NOMO-1 treated with dmso at 0.1 percent for 144 hours (cell line): ENCODE measurements around the gene MT1H.

Source experiments
- DNase-seq: peaks from one replicate; lab custom pipeline; 2025; ENCODE audit not compliant: unreplicated experiment; lab: John Stamatoyannopoulos, UW

Gene MT1H

GRCh38 chr16:56684256-56684925 lies 14.8 kb downstream of the MT1H start:
- no peak for DNase-seq

DNA sequence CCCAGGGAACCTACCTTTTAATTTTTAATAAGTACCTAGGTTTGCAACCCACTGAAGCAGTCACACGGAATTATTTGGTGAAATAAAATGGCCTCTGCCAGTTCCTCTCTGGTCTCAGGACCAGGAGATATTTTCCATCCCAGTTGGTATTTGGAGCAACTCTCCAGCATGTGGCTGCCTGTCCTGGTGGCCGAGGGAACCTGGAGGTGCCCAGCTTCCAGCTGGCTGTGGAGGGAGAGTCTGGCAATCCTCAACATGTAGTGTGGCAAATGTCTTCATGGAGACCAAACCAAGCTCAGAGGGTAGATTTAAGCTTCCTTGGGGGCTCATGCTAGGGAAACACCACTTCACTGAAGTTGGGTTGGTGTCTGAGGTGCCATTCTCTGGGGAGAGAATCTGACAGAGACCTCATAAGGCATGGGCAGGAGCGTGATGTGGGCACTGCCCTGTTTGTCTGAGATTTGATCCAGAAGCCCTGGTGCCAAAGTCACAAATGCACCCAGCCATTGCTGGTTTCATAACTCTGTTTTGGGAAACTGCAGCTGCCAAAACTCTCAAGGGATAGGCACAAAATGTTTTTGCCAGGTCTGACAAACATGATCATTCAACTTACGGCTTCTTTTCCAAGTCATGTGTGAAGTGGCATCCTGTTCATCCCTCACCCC lies 15.4 kb downstream of the MT1H start:
- DNase-seq: no peak

DNA sequence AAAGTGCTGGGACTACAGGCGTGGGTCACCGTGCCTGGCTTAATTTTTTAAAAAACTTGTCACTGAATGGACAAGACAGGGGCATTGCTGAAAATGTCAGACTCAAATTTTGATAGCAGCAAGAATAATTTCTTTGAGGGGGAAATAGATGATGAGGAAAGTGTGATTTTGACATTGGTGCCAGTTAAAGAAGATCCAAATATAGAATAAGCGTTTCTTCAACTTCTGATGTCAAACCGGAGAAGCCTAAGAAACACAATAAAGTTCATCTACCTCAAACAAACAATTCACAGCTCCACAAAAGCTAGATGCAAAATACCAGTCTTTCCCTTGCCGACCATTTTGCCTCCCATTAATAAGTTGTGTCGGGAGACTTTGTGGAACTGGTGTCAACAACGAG lies 17.1 kb downstream of the MT1H start:
- no peak for DNase-seq

DNA sequence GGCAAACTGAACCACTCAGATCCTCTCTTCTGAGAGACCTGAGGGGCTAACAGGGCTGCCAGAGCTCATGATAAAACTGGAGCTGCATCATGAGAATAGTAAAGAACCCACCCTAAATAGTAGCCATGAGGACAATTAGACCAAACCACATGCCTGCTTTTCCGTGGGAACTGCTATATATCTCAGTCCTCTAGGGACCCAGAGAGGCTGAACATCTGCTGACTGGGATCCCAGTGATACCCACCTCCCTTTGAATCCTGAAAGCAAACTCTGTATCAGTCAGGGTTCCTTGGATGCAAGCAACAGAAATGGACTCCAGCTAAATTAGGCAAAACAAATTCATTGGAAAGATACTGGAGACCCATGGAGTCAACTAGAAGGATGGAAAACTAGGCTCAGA lies 19.1 kb downstream of the MT1H start:
- no peak for DNase-seq

DNA sequence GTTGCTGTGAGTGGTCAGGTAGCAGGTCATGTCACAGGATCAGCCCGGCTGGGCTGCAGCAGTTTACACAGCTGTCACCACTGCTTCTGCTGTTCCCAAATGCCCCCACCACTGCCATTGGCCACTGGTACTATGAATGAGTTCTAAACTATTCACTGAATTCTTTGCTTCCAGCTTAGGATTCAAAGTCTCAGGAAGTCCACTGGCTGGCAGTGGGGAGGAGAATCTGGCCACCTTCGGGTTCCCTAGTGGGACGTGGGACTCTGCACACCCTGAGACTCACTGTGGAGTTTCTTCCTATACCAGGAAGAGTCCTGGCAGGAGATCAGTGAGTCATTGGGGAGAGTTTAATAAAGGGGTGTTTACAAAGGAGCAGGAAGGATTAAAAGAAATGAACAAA lies 19.6 kb downstream of the MT1H start:
- DNase-seq: no peak

DNA sequence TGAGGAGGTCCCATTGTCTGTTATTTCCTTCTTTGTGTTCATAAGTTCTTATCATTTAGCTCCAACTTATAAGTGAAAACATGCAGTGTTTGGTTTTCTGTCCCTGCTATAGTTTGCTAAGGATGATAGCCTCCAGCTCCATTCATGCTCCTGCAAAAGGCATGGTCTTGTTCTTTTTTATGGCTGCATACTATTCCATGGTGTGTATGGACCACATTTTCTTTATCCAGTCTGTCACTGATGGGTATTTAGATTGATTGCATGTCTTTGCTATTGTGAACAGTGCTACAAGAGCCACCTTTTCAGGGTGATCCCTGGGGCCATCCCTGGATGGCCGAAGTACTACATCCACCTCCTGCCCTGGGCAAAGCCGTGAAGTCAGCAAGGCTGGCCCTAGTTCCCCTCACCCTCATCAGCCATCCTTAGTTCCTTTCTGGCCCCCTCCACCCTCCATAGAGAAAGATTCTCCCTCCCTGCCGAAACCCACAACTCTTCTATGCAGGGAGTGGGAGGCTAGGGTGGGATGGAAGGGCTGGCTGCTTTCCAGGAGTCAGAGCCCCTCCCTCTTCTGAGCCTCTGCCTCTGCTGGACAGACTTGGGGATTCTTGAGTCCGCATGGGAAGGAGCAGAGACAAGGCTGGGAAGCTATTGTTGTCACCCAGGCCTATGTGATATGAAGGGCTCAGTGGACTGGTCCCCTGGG lies 21.0 kb downstream of the MT1H start:
- DNase-seq: no peak

DNA sequence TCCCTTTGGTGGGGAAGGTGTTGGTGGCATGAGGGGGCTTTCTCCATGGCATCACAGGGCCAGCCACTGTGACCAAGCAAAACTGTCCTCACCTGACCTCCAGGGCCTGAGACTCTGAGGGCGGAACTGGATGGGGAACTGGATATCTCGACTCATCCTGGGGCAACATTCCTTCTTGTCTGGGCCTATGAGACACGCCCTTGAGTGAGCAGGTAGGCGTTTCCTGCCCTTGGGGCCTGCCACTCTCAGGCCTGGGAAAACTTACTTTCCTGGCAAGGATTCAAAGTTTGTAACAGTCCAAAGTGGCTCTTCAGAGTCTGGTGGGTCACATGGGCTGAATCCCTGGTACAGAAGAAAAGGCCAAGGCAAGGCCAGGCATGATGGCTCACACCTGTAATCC lies 22.3 kb downstream of the MT1H start:
- no peak for DNase-seq

DNA sequence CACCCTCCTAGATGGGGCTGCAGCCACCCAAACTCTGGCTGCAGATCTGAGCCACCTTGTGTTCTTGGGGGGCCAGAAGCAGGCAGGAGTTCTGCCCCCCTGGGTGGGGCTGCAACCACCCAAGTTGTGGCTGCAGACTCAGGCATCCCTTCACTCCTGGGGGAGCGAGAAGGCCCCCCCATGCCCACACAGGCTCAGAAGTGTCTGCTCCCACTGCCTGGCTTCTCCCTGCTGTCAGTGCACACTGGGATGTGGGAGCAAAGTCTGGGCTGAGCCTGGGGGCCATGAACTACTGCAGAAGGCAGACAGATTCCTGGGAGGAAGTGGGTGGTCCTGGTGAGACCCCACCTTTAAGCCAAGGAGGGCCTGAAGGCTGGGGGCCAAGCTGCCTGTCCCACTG lies 25.6 kb downstream of the MT1H start:
- no peak for DNase-seq

DNA sequence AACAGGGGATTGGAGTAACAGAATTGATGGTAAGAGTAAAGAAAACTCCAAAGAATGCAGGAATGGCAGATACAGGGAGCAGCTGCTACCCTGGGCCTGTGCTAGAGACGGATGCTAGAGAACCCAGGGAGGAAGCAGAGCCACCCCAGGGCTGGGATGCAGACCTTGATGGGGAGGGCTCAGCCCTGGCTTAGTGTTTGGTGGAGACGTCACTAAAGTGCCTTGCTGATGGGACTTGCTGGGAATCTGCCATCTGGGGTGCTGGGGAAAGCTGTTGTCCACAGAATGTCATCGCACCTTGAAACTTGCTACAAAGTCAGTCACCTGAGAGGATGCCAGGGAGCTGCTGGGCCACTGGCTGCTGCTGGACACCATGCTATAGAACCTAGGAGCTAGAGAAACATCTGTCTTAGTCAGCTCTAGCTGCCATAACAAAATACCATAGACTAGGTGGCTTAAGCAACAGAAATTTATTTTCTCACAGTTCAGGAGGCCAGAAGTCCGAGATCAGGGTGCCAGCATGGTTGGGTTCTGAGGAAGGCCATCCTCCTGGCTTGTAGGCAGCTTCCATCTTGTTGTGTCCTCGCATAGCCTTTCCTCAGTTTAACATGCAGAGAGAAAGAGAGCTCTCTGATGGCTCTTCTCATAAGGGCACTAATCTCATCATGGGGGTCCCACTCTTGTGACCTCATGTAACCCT lies 28.0 kb downstream of the MT1H start:
- DNase-seq: no peak

DNA sequence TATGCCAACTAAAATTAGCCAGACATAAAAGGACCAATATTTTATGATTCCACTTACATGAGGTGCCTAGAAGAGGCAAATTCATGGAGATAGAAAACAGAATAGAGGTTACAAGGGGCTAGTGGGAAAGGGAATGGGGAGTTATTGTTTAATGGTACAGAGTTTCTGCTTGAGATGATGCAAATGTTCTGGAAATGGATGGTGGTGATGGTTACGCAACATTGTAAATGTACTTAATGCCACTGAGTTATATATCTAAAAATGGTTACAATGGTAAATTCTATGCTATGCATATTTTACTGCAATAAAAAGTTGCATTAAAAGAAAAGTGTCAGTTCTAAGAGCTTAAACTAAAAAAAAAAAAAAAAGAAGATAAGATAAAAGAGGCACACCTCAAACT lies 30.6 kb downstream of the MT1H start:
- DNase-seq: no peak

DNA sequence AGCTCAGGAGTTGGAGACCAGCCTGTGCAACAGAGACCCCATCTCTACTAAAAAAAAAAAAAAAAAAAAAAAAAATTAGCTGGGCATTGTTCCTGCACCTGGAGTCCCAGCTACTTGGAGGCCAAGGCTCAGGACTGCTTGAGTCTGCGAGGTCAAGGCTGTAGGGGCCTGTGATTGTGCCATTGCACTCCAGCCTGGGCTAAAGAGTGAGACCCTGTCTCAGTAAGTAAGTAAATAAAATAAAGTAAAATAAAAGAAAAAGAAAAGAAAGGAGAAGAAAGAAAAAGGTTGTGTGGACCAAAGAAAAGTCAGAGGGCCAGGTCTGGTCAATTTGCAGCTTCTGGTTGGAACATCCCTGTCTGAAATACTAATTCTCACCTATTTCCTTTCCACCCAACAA lies 31.0 kb downstream of the MT1H start:
- DNase-seq: no peak

- DNase-seq: no peak
Measured at GRCh38 chr16:56701534-56701933, 31.9 kb downstream of the MT1H start.

GRCh38 chr16:56702836-56703235 lies 33.2 kb downstream of the MT1H start:
- DNase-seq: no peak

DNA sequence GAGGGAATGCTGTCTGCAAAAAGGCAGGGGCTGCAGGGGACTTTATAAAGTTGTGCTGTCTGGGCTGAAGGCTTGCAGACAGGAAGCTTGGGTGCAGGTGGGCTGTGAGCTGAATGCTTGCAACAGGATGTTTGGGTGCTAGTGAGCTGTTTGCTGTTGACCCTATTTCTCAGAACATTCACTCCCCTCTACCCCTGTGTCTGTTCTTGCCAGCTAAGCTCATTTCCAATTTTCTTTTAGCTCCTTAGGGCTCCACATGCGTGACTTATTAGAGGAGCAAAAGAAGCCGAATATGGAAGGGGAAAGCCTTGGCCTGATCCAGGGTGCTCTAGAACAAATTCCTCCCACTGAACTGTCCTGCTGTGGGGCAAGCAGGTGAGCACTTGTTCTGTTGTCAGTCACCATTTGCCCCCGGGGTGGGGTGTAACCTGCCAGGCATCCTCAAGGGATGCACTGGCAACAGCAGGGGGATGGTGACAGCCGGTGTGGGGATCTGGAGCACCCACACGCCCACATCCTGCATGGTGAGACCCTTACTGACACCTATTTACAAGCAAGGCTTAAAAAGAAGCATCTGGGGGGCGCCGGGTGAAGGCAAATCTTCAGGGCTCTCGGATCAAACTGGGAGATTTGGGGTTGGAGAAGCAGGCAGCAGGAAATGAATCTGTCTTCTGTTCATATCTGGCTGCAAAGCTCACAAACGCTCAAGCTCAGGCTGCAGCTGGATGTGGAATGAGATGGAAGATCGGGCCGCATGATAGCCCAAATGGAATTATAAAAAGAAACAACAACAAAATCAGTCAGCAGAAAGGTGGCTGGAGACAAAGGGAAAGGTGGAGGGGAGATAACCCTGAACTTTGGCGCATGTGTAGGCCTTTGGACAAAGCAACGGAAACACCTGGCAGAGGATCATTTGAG lies 39.2 kb downstream of the MT1H start:
- no peak for DNase-seq

- DNase-seq: no peak
Measured at GRCh38 chr16:56709443-56710040, 39.9 kb downstream of the MT1H start.

GRCh38 chr16:56710181-56710737 lies 40.6 kb downstream of the MT1H start:
- DNase-seq: no peak

DNA sequence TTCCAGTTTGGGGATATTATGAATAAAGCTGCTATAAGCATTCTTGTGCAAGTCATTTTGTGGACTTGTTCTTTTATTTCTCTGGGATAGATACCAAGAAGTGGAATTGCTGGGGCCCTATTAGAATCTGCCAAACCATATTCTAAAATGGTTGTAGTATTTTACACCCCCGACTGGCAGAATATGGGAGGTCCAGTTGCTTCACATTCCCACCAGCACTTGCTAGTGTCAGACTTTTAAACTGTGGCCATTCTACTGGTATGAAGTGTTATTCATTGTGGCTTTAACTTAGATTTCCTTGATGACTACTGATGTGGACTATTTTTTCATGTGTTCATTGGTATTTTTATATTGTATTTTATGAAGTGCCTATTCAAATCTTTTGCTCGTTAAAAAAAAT lies 42.2 kb downstream of the MT1H start:
- no peak for DNase-seq

DNA sequence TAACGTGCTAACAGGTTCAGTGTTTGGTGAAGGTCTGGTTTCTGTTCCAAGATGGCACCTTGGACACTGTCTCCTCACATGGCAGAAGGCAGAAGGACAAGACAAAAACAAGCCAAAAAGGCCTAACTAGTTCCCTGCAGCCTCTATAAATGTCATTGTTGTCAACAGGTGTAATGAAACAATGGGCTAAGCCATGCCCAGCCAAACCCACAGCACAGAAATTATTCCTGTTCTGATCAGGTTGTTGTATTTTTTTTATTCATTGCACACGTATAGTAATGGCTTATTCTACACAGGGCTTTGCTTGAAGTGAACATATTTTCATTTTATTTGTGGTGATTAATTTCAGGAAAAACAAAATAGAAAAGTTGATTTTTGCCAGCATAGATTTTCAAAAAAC lies 44.2 kb downstream of the MT1H start:
- DNase-seq: no peak

GRCh38 chr16:56715126-56715525 lies 45.5 kb downstream of the MT1H start:
- no peak for DNase-seq

DNA sequence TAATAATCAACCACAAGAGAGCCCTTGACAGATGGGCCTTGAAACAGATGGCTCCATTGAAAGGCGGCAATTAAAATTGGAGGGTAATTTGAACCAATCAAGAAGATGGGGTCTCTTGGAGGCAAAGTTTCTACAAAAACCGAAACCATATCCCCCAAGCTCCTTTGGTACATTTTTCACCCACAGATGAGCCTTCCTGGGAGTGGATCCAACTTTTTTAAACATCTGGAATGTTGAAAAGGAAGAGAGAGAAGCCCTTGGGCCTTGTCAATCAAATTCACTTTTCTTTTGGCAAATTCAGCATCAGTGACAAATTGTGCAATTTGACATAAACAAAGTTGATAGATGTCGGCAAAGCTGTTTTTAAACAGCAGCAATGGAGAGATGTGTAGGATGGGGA lies 47.1 kb downstream of the MT1H start:
- DNase-seq: no peak
